ENCODE measurements around the gene CGB3.
"Not testable (repeated sequence)": the region's sequence is repeated elsewhere in the genome, so short reads cannot be mapped to it uniquely, and the experiment has no call there.

CGB3 gene

DNA sequence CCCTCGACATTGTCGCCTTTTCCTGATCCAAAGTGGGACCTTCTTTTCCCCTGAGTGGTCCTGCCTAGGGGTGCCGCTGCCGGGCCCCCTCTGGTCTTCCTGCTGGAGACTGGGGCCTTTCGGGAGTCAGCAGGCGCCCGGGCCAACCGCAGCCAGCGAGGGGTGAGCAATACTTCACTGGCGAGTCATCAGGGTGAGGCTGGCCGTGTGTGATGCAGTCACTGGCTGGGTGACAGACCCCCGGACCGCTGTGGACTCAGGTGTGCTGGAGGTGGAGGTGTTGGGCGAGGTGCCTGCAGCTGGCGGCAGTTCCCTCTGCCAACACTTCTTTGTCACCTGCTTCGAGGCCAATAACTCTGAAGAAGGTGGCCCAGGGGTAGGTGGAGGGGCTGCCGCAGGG, 18.0 kb upstream of the CGB3 start:
- no peak for DNase-seq

DNA sequence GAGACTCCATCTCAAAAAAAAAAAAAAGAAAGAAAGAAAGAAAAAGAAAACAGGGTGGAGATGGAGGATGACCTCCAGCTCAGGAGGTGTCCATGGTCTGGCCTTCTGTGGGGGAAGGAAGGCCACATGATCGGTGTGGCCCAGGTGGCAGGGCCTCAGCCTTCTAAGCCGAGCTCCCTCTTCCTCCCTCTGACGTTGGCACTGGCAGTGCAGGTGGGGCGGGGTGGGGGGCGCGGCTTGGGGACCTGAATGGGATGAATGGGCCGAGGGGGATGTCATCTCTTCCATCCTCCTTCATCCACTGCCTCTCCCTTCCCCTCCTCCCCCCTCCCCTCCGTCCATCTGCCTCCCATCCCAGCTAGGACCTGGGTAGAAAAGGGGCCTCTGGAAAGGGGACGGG, 15.6 kb upstream of the CGB3 start:
- DNase-seq = not testable (repeated sequence)

DNA sequence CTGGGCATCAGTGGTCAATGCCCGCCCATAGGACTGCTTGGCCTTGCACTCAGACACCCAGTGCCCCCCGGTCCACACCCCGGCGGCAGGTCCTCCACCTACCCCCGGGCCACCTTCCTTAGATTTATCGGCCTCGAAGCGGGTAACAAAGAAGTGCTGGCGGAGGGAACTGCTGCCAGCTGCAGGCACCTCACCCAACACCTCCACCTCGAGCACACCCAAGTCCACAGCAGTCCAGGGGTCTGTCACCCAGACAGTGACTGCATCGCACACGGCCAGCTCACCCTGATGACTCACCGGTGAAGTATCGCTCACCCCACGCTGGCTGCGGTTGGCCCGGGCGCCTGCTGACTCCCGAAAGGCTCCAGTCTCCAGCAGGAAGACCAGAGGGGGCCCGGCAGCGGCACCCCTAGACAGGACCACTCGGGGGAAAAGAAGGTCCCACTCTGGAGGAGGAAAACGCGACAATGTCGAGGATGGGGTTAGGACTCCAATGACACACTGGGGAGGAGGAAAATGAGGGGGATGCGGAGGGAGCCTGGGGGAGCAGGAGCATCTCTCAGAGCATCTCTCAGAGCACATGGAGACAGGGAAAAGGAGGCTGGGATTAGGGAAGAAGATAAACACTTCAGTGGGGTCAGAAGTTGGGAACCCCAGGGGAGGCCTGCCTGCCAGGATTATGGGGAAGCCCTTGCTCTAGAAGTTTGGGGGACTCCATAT, 14.6 kb upstream of the CGB3 start:
- DNase-seq = not testable (repeated sequence)

DNA sequence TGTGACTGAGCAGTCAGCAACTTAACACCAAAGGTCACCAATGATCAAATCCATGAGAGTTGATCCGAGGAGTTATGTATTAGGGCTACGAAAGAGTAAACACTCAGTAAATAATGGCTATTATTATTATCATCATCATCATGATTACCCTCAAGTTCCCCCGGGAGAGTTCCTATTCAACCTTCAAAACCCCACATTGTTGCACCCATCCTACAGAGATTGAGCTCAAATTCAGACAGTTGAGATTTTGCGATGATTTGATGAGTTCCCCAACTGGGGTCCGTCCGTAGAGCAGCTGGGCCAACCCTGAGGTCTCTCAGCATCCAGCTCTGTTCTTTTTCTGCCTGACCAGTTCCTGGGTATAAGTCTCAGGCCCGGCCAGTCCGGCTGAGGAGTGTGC, 14.0 kb upstream of the CGB3 start:
- DNase-seq = not testable (repeated sequence)

DNA sequence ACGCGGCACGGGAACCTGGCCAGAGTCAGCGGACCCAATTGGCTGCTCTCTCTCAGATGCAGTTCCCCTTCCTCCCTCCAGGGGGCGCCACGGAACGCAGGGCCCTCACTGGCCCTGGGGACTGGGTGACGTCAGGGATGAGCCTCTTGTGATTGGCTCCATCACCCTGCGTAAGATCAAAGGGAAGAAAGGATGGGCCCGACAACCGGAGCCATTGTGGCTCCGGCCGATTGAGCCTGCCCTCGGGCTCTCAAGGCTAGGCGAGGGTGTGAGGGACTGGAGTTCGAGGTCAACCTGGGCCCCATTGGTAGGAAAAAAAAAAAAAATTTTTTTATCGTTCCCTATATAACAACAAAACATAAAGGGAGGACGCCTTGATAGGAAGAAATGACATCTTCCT, 12.7 kb upstream of the CGB3 start, which contains the start of gene CGB1:
TSS of gene CGB1 (minus strand) at position 81 of the 400 bp plus-strand sequence. CDS start 184 bp downstream, outside the sequence.
- DNase-seq = not testable (repeated sequence)

DNA sequence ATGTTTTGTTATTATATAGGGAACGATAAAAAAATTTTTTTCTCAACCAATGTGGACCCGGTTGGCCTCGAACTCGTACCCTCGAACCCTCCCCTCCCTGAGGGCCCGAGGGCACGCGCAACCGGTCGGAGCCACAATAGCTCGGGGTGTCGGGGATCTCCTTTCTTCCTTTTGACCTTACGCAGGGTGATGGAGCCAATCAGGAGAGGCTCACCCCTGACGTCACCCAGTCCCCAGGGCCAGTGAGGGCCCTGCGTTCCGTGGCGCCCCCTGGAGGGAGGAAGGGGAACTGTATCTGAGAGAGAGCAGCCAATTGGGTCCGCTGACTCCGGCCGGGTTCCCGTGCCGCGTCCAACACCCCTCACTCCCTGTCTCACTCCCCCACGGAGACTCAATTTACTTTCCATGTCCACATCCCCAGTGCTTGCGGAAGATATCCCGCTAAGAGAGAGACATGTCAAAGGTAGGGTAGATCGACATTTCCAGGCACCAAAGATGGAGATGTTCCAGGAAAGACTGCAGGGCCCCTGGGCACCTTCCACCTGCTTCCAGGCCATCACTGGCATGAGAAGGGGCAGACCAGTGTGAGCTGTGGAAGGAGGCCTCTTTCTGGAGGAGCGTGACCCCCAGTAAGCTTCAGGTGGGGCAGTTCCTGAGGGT, 7.6 kb upstream of the CGB3 start, which contains the start of gene CGB2:
TSS of gene CGB2 (plus strand) at position 249 of the 660 bp plus-strand sequence. CDS start at position 455, 206 bp downstream.
- not testable (repeated sequence) for DNase-seq

DNA sequence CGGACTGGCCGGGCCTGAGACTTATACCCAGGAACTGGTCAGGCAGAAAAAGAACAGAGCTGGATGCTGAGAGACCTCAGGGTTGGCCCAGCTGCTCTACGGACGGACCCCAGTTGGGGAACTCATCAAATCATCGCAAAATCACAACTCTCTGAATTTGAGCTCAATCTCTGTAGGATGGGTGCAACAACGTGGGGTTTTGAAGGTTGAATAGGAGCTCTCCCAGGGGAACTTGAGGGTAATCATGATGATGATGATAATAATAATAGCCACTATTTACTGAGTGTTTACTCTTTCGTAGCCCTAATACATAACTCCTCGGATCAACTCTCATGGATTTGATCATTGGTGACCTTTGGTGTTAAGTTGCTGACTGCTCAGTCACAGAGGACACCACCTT, 6.2 kb upstream of the CGB3 start:
- DNase-seq = not testable (repeated sequence)

DNA sequence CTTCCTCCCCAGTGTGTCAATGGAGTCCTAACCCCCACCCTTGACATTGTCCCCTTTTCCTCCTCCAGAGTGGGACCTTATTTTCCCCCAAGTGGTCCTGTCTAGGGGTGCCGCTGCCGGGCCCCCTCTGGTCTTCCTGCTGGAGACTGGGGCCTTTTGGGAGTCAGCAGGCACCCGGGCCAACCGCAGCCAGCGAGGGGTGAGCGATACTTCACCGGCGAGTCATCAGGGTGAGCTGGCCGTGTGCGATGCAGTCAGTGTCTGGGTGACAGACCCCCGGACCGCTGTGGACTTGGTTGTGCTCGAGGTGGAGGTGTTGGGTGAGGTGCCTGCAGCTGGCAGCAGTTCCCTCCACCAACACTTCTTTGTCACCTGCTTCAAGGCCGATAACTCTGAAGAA, 5.6 kb upstream of the CGB3 start:
- DNase-seq = not testable (repeated sequence)

DNA sequence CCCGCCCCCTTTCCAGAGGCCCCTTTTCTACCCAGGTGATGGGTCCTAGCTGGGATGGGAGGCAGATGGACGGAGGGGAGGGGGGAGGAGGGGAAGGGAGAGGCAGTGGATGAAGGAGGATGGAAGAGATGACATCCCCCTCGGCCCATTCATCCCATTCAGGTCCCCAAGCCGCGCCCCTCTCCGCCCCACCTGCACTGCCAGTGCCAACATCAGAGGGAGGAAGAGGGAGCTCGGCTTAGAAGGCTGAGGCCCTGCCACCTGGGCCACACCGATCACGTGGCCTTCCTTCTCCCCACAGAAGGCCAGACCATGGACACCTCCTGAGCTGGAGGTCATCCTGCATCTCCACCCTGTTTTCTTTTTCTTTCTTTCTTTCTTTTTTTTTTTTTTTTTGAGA, 4.6 kb upstream of the CGB3 start:
- DNase-seq = not testable (repeated sequence)

DNA sequence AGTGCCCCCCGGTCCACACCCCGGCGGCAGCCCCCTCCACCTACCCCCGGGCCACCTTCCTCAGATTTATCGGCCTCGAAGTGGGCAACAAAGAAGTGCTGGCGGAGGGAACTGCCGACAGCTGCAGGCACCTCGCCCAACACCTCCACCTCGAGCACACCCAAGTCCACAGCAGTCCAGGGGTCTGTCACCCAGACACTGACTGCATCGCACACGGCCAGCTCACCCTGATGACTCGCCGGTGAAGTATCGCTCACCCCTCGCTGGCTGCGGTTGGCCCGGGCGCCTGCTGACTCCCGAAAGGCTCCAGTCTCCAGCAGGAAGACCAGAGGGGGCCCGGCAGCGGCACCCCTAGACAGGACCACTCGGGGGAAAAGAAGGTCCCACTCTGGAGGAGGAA, 1.5 kb upstream of the CGB3 start:
- DNase-seq = not testable (repeated sequence)

DNA sequence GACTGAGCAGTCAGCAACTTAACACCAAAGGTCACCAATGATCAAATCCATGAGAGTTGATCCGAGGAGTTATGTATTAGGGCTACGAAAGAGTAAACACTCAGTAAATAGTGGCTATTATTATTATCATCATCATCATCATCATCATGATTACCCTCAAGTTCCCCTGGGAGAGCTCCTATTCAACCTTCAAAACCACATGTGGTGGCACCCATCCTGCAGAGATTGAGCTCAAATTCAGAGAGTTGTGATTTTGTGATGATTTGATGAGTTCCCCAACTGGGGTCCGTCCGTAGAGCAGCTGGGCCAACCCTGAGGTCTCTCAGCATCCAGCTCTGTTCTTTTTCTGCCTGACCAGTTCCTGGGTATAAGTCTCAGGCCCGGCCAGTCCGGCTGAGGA, 955 bp upstream of the CGB3 start:
- not testable (repeated sequence) for DNase-seq

DNA sequence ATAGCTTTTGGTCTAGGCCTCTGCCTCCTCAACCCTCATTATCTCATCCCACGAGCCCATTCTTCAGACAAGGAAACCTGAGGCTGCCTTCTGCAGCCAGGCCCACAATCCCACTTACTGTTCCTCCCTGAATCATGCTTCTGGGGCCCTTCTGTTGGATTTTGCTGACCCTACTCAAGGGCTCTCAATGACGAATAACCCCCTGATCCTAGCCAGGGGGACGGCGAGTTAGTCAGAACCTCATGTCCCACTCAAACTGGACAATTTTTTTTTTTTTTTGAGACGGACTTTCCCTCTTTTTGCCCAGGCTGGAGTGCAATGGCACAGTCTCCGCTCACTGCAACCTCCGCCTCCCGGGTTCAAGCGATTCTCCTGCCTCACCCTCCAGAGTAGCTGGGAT, 2.0 kb downstream of the CGB3 start:
- DNase-seq = no peak

DNA sequence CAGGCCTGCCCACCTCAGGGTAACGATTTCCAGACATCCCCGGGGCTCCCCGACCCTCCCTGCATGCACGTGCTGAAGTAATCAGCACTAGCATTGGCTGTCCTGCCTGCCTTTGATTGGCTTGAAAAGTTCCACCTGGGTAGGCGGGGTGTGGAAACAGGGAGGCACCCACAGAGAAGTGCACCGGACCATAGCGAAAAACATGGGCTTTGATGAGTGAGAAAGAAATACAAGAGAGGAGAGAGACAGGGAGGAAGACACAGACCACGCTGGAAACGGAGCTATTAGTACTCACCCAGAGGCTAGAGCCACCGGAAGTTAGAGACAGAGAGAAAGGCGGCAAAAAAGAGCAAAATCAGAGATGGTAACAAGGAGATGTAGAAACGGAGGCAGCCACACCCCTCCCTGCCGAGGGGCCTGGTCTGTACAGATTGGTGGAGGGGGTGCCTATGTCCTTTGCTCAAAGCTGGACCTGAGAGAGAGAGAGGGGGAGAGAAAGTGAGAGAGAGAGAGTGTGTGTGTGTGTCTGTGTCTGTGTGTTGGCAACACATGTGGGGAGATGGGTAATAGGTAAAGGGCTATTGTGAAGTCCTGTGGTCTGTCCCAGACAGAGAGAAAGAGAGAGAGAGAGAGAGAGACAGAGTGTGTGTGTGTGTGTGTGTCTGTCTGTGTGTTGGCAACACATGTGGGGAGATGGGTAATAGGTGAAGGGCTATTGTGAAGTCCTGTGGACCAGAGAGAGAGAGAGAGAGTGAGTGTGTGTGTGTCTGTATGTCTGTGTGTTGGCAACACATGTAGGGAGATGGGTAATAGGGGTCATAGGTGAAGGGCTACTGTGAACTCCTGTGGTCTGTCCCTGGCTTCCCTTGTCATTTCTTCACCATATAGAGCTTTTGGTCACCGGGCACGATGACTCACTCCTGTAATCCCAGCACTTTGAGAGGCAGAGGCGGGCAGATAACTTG, 2.9 kb downstream of the CGB3 start:
- DNase-seq = no peak

DNA sequence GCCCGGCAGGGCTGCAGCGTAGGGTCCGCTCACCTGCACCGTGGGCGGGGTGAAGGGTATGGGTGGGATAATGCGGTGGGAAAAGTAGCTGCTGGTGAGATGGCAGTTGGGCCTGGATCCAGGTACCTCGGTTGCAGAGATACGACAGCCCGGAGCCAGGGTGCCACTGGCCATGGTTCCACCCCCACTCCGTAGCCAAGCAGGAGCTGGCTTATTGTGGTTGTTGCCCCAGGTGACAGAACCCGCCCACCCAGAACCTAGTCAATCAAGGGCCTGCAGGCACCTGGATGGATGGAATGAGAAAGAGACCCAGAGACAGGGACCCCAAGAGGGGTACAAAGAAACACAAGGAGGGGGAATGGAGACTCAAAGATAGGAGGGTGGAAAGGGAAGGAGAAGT, 3.8 kb downstream of the CGB3 start:
- no peak for DNase-seq

DNA sequence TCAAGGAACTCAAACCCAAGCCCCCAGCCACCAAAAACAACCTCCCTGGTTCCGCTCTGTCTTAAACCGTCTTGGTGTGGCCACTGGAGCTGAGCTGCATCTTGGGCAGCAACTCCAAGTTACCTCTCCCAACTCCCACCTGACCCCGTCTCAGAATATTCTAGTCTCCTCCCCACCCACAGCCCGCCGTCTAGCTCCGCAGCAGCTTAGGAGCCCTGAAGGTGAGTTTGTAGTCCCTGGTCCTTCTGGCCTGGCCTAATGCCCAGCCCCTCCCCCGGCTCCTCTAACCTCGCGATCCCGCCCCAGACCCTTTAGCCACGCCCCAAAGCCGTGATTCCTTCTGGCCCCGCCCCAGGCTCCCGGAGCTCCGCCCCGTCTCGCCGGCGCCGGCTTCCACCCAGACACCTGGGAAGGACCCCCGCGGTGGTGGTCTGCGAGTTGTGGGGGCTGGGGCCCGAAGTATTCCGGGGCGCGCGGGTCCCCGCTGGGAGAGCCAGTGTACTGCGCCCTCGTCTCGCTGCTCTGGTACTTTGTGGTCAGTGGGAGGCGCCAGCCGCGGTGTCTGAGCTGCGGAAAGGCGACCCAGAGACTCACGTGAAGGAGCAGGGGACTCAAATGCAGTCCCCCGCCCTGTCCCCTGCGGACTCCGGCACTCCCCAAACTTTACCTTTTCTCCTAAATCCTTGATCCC, 4.7 kb downstream of the CGB3 start:
- DNase-seq = peak; percentile 46

DNA sequence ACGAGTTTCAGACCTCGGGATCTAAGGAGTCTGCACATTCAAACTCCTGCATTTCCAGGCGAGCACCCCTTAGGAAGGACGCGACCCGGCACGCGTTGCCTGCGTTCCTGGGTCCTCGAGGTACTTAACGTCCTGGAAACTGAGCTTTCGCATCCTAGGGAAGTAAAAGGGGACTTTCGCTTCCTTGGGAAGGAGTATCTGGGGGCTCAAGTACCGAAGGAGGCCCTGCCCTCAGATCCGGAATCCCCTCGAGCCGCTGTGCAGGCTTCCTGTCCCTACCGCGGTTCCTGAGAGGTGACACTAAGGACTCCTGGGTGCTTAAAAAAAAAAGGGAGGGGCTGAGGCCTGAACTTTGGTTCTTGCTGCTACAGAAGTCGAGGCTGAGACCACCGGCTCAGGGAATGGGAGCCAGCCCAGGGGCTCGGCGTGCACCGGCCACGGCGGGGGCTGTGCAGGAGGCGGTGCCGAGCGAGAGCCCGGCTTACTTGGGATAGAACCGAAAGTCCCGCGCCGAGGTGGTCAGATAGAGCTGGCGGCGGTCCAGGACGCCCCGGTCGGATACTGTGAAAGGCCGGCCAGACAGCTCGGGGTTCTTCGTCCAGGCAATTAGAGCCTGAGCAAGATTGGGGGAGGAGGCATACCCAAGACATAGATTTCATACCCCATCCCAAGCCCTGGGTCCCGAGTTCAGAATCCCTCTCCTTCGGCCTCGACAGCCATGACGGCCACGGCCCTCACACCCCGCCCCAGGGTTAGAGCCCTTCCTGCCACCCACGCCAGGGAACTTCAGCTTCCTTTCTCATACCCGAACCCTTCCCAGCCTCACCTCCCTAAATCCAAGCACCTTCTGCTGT, 5.5 kb downstream of the CGB3 start:
- not testable (repeated sequence) for DNase-seq

DNA sequence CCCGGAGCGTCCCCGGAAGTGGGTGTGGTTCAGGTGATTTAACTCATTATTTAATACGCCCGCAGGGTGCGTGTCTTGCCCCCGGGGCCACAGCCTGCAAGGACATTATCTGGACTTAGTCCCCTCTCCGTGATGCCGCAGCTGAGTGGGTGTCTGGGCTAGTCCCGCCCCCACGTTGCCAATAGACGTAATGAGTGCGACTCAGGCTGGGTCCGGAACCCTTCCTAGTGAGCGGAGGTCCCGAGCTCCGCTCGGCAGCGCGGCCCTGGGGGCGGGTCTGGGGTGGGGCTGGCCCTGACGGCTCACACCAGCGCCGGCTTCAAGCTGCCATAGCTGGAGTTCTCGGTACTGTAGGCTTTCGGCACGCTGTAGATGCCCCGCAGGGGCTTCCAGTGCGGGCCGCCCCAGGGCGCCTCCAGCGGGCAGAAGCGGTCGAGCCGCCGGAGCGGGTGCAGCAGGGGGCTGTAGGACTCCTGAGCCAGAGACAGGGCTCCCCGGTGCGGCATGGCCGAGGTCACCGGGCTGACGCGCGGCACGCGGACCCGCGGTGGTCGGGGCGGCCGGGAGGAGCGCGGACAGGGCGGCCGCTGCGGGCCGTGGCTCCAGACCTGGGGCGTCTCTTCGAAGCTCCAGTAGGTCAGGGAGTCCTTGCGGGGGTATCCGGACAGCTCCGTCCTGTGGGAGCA, 6.3 kb downstream of the CGB3 start:
- DNase-seq = peak; percentile 57

DNA sequence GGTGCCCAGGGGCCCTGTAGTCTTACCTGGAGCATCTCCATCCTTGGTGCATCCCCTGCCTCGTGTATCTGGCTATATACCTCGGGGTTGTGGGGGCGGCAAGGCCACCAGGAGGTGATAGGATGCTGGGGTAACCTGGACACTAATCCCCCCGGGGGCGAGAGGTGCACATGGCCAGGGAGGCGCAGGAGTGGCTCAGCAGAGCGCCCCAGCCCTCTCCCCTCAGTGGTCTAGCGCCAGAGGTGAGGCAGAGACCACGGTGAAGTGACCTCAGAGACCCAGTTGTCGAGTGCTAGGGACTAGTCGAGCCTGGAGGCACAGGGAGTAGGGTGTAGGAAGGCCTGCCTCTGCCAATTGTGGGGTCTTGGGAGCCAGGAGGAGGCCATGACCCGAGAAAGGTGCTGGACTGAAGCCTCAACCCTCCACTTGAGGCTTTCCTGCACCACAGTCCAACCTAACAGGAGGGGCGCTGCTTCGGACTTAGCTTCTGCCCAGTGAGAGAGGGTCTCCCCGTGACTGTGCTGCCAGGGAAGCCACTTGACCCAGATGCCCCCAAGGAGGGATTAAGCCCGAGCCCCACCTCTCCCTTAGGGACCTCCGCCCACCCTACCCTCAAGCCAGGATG, 7.0 kb downstream of the CGB3 start, which contains the start of gene LHB:
TSS of gene LHB (minus strand) at position 51 of the 625 bp plus-strand sequence. CDS start at position 41, 10 bp downstream.
- no peak for DNase-seq

DNA sequence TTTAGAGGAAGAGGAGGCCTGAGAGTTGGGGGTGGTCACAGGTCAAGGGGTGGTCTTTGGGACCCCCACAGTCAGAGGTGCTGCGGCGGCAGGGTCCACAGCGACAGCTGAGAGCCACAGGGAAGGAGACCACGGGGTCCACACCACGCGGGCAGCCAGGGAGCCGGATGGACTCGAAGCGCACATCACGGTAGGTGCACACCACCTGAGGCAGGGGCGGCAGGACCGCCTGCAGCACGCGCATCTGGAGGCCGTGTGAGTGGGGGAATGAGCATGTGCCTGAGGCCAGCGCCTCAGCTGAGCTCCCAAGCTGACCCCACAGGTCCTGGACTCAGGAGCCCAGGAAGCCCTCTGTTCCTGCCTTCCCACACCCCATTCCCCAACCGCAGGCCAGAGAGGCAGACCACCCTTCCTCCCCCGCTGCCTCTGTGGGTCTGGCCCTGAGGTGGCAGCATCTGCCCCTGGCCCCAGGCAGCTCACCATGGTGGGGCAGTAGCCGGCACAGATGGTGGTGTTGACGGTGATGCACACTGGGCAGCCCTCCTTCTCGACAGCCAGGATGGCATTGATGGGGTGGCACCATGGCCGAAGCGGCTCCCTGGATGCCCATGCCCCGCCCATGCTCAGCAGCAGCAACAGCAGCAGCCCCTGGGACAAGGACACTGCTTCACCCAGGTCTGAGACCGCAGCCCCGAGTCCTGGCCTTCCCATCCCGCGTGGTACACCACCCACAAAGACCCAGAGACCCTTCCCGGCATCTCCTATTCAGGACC, 7.9 kb downstream of the CGB3 start:
- DNase-seq = no peak
